ENCODE data around the gene FSIP1.

FSIP1 gene

GRCh38 chr15:39593071-39593655 is 189.5 kb downstream of the FSIP1 start:
- in situ Hi-C loops (cut with HindIII; ENCODE audit: low sequenced_read_pairs), result no loop called here
- no peak overlapping the region for H3K4me3 ChIP-seq (ENCODE audit: low read depth, low read length)
- DNase-seq (ENCODE audit: low read depth), result no peak
- TF ChIP-seq CTCF (IDR thresholded peaks at IDR 0.05; ENCODE audit: low read depth, low read length, missing control alignments), result no peak

GRCh38 chr15:39592500-39592899 is 190.1 kb downstream of the FSIP1 start:
- no peak overlapping the region for H3K4me3 ChIP-seq (ENCODE audit: low read depth, low read length)
- in situ Hi-C loops (cut with HindIII; ENCODE audit: low sequenced_read_pairs), result no loop called here
- TF ChIP-seq CTCF (IDR thresholded peaks at IDR 0.05; ENCODE audit: low read depth, low read length, missing control alignments), result no peak
- DNase-seq (ENCODE audit: low read depth), result no peak

GRCh38 chr15:39591896-39592315 is 190.7 kb downstream of the FSIP1 start:
- no peak for TF ChIP-seq CTCF (IDR thresholded peaks at IDR 0.05; ENCODE audit: low read depth, low read length, missing control alignments)
- H3K4me3 ChIP-seq (ENCODE audit: low read depth, low read length), result no peak overlapping the region

GRCh38 chr15:39591141-39591895 is 191.3 kb downstream of the FSIP1 start:
- DNase-seq (ENCODE audit: low read depth), result no peak
- TF ChIP-seq CTCF (IDR thresholded peaks at IDR 0.05; ENCODE audit: low read depth, low read length, missing control alignments), result no peak
- H3K4me3 ChIP-seq (ENCODE audit: low read depth, low read length), result no peak overlapping the region
- in situ Hi-C loops (cut with HindIII; ENCODE audit: low sequenced_read_pairs), result no loop called here

More at GRCh38 chr15:39591896-39592315, 190.7 kb downstream of the FSIP1 start:
- DNase-seq (ENCODE audit: low read depth), result no peak
- in situ Hi-C loops (cut with HindIII; ENCODE audit: low sequenced_read_pairs), result no loop called here

GRCh38 chr15:39589815-39590644 is 192.6 kb downstream of the FSIP1 start:
- no peak overlapping the region for H3K4me3 ChIP-seq (ENCODE audit: low read depth, low read length)
- in situ Hi-C loops (cut with HindIII; ENCODE audit: low sequenced_read_pairs), result no loop called here
- no peak for DNase-seq (ENCODE audit: low read depth)
- TF ChIP-seq CTCF (IDR thresholded peaks at IDR 0.05; ENCODE audit: low read depth, low read length, missing control alignments), result no peak

GRCh38 chr15:39589193-39589814 is 193.3 kb downstream of the FSIP1 start:
- no peak for DNase-seq (ENCODE audit: low read depth)
- in situ Hi-C loops (cut with HindIII; ENCODE audit: low sequenced_read_pairs), result no loop called here
- TF ChIP-seq CTCF (IDR thresholded peaks at IDR 0.05; ENCODE audit: low read depth, low read length, missing control alignments), result no peak
- no peak overlapping the region for H3K4me3 ChIP-seq (ENCODE audit: low read depth, low read length)
